H9 (cell line): ENCODE data around the gene FRMD1. TPM values are rescaled to one million over a fixed set of nuclear protein-coding genes. Genes with fewer than 3 reads are reported as not detected.

Experiments
- DNase-seq: peaks from one replicate; pipeline ENCODE4 v3.0.0-alpha.2; 2017
- H2AFZ ChIP-seq: one replicate; pipeline ENCODE4 v1.6.1; 2013; ENCODE audit warnings: mild to moderate bottlenecking, low read length, control low read depth, moderate library complexity
- H2AK5ac ChIP-seq: 2 replicates; pipeline ENCODE4 v1.6.1; 2013; ENCODE audit warnings: low read length, control low read depth, mixed read lengths; ENCODE audit not compliant: insufficient read length
- H2BK120ac ChIP-seq: one replicate; pipeline ENCODE4 v1.6.1; 2013; ENCODE audit warnings: low read depth, mild to moderate bottlenecking, low read length, control low read depth, inconsistent platforms; ENCODE audit not compliant: poor library complexity, severe bottlenecking
- H2BK12ac ChIP-seq: 2 replicates; pipeline ENCODE4 v1.6.1; 2013; ENCODE audit warnings: low read length, control low read depth, mixed read lengths, low read depth; ENCODE audit not compliant: insufficient read length
- H2BK15ac ChIP-seq: 2 replicates; pipeline ENCODE4 v1.6.1; 2013; ENCODE audit warnings: low read depth, low read length, control low read depth
- H2BK20ac ChIP-seq: one replicate; pipeline ENCODE4 v1.6.1; 2013; ENCODE audit warnings: low read depth, mild to moderate bottlenecking, low read length, control low read depth, inconsistent platforms; ENCODE audit not compliant: poor library complexity, severe bottlenecking
- H2BK5ac ChIP-seq: 2 replicates; pipeline ENCODE4 v1.6.1; 2013; ENCODE audit warnings: low read length, control low read depth, mixed read lengths; ENCODE audit not compliant: insufficient read length
- H3K14ac ChIP-seq: 2 replicates; pipeline ENCODE4 v1.6.1; 2013; ENCODE audit warnings: low read length, control low read depth; ENCODE audit not compliant: insufficient read depth
- H3K18ac ChIP-seq: 2 replicates; pipeline ENCODE4 v1.6.1; 2013; ENCODE audit warnings: low read depth, mild to moderate bottlenecking, mixed read lengths, low read length, control low read depth; ENCODE audit not compliant: insufficient read length
- H3K23ac ChIP-seq: 2 replicates; pipeline ENCODE4 v1.6.1; 2013; ENCODE audit warnings: low read length, control low read depth, mixed read lengths, low read depth; ENCODE audit not compliant: insufficient read length
- H3K23me2 ChIP-seq: 2 replicates; pipeline ENCODE4 v1.6.1; 2013; ENCODE audit warnings: low read depth, mild to moderate bottlenecking, mixed read lengths, low read length, control low read depth; ENCODE audit not compliant: insufficient read length, poor library complexity, severe bottlenecking
- H3K27ac ChIP-seq: 2 replicates; pipeline ENCODE4 v1.5.1; 2013; ENCODE audit warnings: low read length, control low read depth, mixed read lengths, low read depth; ENCODE audit not compliant: insufficient read length
- H3K27me3 ChIP-seq: 2 replicates; pipeline ENCODE4 v1.6.1; 2013; ENCODE audit warnings: low read length, control low read depth, inconsistent platforms; ENCODE audit not compliant: insufficient read depth
- H3K4ac ChIP-seq: 2 replicates; pipeline ENCODE4 v1.6.1; 2013; ENCODE audit warnings: low read depth, mild to moderate bottlenecking, control low read depth, inconsistent platforms, low read length, moderate library complexity
- H3K4me1 ChIP-seq: 2 replicates; pipeline ENCODE4 v1.6.1; 2013; ENCODE audit warnings: low read length, control low read depth, inconsistent platforms; ENCODE audit not compliant: insufficient read depth
- H3K4me2 ChIP-seq: 2 replicates; pipeline ENCODE4 v1.6.1; 2013; ENCODE audit warnings: low read length, control low read depth, mixed read lengths; ENCODE audit not compliant: insufficient read length, insufficient read depth
- H3K56ac ChIP-seq: 2 replicates; pipeline ENCODE4 v1.6.1; 2013; ENCODE audit warnings: low read depth, mild to moderate bottlenecking, mixed read lengths, low read length, control low read depth; ENCODE audit not compliant: insufficient read length
- H3K79me1 ChIP-seq: 2 replicates; pipeline ENCODE4 v1.6.1; 2013; ENCODE audit warnings: low read depth, mild to moderate bottlenecking, moderate library complexity, low read length, control low read depth, inconsistent platforms; ENCODE audit not compliant: insufficient read depth, poor library complexity, severe bottlenecking
- H3K79me2 ChIP-seq: 2 replicates; pipeline ENCODE4 v1.6.1; 2013; ENCODE audit warnings: low read length, control low read depth, inconsistent platforms; ENCODE audit not compliant: insufficient read depth
- H3K9ac ChIP-seq: 2 replicates; pipeline ENCODE4 v1.6.1; 2013; ENCODE audit warnings: low read length, control low read depth, mixed read lengths; ENCODE audit not compliant: insufficient read length; ENCODE audit errors: extremely low read depth
- H3K9me3 ChIP-seq: one replicate; pipeline ENCODE4 v1.6.1; 2013; ENCODE audit warnings: low read depth, low read length, inconsistent platforms; ENCODE audit not compliant: control insufficient read depth
- H3T11ph ChIP-seq: one replicate; pipeline ENCODE4 v1.6.1; 2013; ENCODE audit warnings: mild to moderate bottlenecking, low read length, control low read depth, inconsistent platforms
- H4K20me1 ChIP-seq: one replicate; pipeline ENCODE4 v1.6.1; 2013; ENCODE audit not compliant: control insufficient read depth, insufficient read length, insufficient read depth
- H4K5ac ChIP-seq: 2 replicates; pipeline ENCODE4 v1.6.1; 2013; ENCODE audit warnings: low read depth, mild to moderate bottlenecking, mixed read lengths, low read length, control low read depth; ENCODE audit not compliant: insufficient read length
- H4K8ac ChIP-seq: replicated peaks from 2 replicates; pipeline ENCODE4 v1.6.1; 2013; ENCODE audit warnings: low read length, control low read depth, mixed read lengths, low read depth; ENCODE audit not compliant: insufficient read length
- H4K91ac ChIP-seq: 2 replicates; pipeline ENCODE4 v1.6.1; 2013; ENCODE audit warnings: low read depth, mild to moderate bottlenecking, moderate library complexity, mixed read lengths, low read length, control low read depth; ENCODE audit not compliant: insufficient read length
- H3K27ac Mint-ChIP-seq, 3 experiments: 2 replicates in 2 of 3; 3 replicates in 1 of 3; pipeline ENCODE4 v1.8.0; 2020 to 2021; ENCODE audit warnings: mixed read lengths in 3 of 3, mild to moderate bottlenecking in 1 of 3, moderate library complexity in 1 of 3
- H3K27me3 Mint-ChIP-seq: 2 replicates; pipeline ENCODE4 v1.8.0; 2021; ENCODE audit warnings: low read depth, mild to moderate bottlenecking, moderate library complexity, mixed read lengths
- H3K36me3 Mint-ChIP-seq, 3 experiments: 2 replicates in 2 of 3; 3 replicates in 1 of 3; pipeline ENCODE4 v1.8.0; 2020 to 2021; ENCODE audit warnings: low read depth in 3 of 3, mixed read lengths in 3 of 3; ENCODE audit not compliant: insufficient read depth in 1 of 3
- H3K4me1 Mint-ChIP-seq, 2 experiments: 2 replicates each; pipeline ENCODE4 v1.8.0; 2020; ENCODE audit warnings: mixed read lengths in 2 of 2
- H3K4me3 Mint-ChIP-seq, 2 experiments: 2 replicates in 1 of 2; 3 replicates in 1 of 2; pipeline ENCODE4 v1.8.0; 2020 to 2021; ENCODE audit warnings: mild to moderate bottlenecking in 2 of 2, mixed read lengths in 2 of 2, moderate library complexity in 1 of 2
- H3K9me3 Mint-ChIP-seq, 2 experiments: 2 replicates in 1 of 2; 3 replicates in 1 of 2; pipeline ENCODE4 v1.8.0; 2020; ENCODE audit warnings: mild to moderate bottlenecking in 2 of 2, mixed read lengths in 2 of 2, moderate library complexity in 1 of 2
- CTCF ChIP-seq: fragments of 200-600 bp; sonication (generic); conservative IDR thresholded peaks from 3 replicates; pipeline ENCODE4 v1.8.0; 2021; ENCODE audit warnings: antibody characterized with exemption, mild to moderate bottlenecking
- WGBS: extraction: QIAGEN DNeasy Blood & Tissue Kit; methylation state at CpG from one replicate; pipeline ENCODE4 v1.1.7; 2013; ENCODE audit warnings: missing lambda C conversion rate, low lambda C conversion rate, mixed read lengths; ENCODE audit not compliant: insufficient read length; ENCODE audit errors: extremely low coverage; 5-methylcytosine and 5-hydroxymethylcytosine counted together
- total RNA-seq: library from RNA; stranded (reverse); gene quantifications from 2 replicates; pipeline ENCODE4 v1.2.1, GENCODE V29; 2021

FRMD1 gene
- total RNA-seq, 1 experiment from 2014 or later = not detected

GRCh38 chr6:168057836-168058235, 21.2 kb downstream of the FRMD1 start:
- Histone ChIP-seq H3K27me3 (no peaks in the 10 kb centered on the region), H3K4me1 (no peaks in the 10 kb centered on the region), H3K79me2 (no peaks in the 10 kb centered on the region), H3K4me2 (no peak overlapping the region), H3K9ac (no peak overlapping the region), H2AK5ac (no peak overlapping the region), H2BK120ac (no peak overlapping the region), H4K8ac (no peak overlapping the region), H3K9me3 (no peaks in the 10 kb centered on the region), H3K23me2 (no peaks in the 10 kb centered on the region), H3T11ph (no peak overlapping the region), H3K27ac (no peak overlapping the region), H4K5ac (no peak overlapping the region), H4K91ac (no peak overlapping the region), H2AFZ (no peak overlapping the region), H3K79me1 (no peaks in the 10 kb centered on the region), H3K18ac (no peak overlapping the region), H2BK5ac (no peak overlapping the region), H3K4ac (no peak overlapping the region), H2BK15ac (no peak overlapping the region), H3K23ac (no peak overlapping the region), H2BK12ac (no peak overlapping the region), H3K56ac (no peak overlapping the region), H2BK20ac (no peak overlapping the region), H4K20me1 (peaks cover 2% of the 10 kb centered on the region), H3K14ac (no peak overlapping the region)
- WGBS = no CpG with 5 or more reads among the region's 14 CpGs
- Mint-ChIP-seq H3K9me3 (no peaks in the 10 kb centered on the region), H3K4me3 (no peak overlapping the region), H3K27ac (no peak overlapping the region), H3K4me1 (peaks cover 0 to 2% of the 10 kb centered on the region in 2 experiments; a peak in 1 of 4 replicates), H3K27me3 (no peaks in the 10 kb centered on the region; the same call in 1 of the 2 replicates), H3K36me3 (no peaks in the 10 kb centered on the region; a peak in 1 of 7 replicates)
- TF ChIP-seq CTCF = no peak
- no peak for DNase-seq
